Stimulated activated CD8-positive, alpha-beta memory T cell treated with anti-CD3 and anti-CD28 coated beads, Interleukin-12 subunit alpha, Interleukin-12 subunit beta, amount 100 ng/mL, for 24 hours (primary cell): ENCODE results near the gene ALG1.

Experiments
- DNase-seq: peaks from one replicate; pipeline ENCODE4 v3.0.0-alpha.2; 2020; ENCODE audit errors: extremely low read depth

Gene ALG1, protein sequence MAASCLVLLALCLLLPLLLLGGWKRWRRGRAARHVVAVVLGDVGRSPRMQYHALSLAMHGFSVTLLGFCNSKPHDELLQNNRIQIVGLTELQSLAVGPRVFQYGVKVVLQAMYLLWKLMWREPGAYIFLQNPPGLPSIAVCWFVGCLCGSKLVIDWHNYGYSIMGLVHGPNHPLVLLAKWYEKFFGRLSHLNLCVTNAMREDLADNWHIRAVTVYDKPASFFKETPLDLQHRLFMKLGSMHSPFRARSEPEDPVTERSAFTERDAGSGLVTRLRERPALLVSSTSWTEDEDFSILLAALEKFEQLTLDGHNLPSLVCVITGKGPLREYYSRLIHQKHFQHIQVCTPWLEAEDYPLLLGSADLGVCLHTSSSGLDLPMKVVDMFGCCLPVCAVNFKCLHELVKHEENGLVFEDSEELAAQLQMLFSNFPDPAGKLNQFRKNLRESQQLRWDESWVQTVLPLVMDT

DNA sequence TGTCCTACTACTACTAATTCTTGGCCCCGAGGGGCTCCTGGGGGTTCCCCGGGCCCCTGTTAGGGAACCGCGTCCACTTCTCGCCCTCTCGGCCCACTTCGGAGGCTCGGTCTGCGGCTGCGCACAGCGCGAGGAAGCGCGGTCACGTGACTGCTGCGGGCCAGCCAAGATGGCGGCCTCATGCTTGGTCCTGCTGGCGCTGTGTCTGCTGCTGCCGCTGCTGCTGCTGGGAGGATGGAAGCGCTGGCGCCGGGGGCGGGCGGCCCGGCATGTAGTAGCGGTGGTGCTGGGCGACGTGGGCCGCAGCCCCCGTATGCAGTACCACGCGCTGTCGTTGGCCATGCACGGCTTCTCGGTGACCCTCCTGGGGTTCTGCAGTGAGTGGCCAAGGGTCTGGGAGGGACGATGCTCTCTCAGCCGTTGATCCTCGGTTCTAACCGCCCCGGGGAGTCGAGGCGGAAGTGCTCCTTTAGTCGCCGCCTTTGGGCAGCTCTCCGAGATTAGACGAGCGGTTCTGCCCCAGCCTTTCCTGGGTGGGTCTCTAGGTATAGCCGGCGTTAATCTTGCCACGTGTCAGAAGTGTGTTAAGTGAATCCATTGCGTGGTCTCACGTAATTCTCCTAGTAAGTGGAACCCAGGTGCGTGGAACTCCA, at the start of gene ALG1:
ALG1 (plus strand) TSS at position 163 of the 653 bp plus-strand sequence; CDS start at position 170, 7 bp downstream.
- DNase-seq = peak; percentile 69

GRCh38 chr16:5022521-5022920, 49.1 kb upstream of the ALG1 start:
- DNase-seq = no peak

- DNase-seq = no peak
These were observed 47.0 kb upstream of the ALG1 start for GRCh38 chr16:5024632-5025031.

DNA sequence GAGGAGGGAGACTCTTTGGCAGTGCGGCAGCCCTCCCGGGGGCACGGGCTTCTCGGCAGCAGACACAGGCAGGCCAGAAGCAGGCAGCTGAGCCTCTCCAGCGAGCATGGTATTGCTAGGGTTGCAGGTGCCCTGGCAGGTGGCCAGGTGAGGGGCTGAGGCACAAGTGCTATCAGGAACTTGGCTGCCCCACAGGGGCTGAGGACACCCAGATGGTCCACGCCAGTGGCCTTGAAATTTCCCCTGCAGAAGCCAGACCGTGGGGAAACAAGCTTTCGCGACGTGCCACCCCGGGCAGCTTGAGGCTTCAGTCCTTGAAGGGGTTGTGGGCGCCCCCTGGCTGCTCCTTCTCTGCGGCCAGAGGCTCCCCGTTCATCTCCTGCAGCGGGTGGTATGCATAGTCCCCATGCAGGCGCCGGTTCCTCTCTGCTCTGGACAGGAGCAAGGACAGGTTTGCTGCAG, 46.4 kb upstream of the ALG1 start:
- no peak for DNase-seq

- DNase-seq = no peak
These were observed 45.0 kb upstream of the ALG1 start for GRCh38 chr16:5026664-5027063.

GRCh38 chr16:5027086-5027485, 44.6 kb upstream of the ALG1 start:
- no peak for DNase-seq

DNA sequence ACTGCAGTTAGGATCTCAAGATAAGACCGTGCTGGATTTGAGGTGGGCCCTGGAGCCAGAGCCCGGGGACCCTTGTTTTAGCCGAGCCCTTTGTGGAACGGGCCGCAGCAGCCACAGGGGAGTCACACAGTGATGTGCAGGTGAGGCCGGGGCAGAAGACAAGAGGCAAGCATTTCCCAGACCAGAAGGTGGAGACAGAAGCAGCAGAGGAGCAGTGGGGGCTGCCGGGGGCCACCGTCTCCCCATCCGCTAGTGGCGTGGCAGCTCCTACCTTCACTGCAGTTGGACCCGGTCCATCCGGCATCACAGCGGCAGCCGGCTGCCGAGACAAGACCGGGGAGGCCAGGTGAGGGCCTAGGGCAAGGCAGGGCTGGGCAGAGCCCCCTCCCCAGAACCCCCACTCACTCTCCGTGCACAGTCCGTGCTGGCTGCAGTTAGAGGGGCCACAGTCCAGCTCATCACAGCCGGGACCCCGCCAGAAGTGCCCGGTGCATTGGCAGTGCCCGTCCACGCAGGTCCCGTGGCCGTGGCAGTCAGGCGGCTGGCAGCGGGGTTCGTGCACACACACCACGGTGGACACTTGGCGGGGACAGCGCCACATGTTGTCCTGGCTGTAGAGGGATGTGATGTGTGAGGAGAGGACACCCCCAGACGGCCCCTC, 43.9 kb upstream of the ALG1 start:
- no peak for DNase-seq

DNA sequence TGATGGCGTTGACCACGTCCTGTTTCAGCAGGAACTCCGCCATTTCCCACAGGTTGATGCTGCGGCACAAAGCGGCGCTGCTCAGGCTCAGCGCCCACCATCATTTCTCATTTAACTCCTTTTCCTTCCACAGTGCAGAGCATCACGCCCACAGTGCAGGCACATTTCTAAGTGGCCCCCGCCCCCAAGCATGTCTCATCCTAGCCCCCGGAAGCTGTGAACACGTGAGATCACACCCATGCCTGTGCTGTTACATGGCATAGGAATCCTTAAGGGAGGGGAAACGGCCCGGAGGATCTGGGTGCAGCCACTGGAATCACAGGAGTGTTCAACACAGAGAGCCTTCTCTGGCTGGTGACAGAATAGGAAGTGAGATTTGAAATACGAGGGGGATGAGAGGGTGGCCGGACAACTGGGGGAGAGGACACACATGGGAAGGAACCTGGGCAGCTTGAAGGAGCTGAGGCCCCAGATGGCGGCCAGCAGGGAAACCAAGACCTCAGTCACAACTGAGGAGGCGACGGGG, 42.6 kb upstream of the ALG1 start:
- no peak for DNase-seq

- DNase-seq = no peak
These were observed 41.3 kb upstream of the ALG1 start for GRCh38 chr16:5030251-5030870.

- DNase-seq = no peak
These were observed 40.0 kb upstream of the ALG1 start for GRCh38 chr16:5031601-5032000.

DNA sequence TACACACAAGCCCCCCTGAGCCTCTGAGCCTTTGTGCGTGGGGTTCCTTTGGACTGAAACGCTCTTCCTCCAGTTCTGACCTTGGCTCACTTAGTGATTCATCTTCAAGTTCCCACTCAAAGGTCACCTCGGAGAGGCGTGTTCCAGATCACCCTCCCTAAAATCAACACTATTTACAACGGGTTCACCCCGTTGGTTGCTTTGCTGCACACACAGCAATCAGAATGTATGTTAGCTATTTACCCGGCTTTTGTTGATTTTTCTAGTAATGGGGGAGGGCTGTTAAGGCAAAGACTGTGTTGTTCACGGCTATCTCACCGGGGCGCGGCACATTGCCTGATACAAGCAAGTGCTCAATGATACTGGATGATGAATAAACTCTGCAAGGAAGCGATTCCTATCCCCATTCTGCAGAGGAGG, 38.9 kb upstream of the ALG1 start:
- DNase-seq = no peak

DNA sequence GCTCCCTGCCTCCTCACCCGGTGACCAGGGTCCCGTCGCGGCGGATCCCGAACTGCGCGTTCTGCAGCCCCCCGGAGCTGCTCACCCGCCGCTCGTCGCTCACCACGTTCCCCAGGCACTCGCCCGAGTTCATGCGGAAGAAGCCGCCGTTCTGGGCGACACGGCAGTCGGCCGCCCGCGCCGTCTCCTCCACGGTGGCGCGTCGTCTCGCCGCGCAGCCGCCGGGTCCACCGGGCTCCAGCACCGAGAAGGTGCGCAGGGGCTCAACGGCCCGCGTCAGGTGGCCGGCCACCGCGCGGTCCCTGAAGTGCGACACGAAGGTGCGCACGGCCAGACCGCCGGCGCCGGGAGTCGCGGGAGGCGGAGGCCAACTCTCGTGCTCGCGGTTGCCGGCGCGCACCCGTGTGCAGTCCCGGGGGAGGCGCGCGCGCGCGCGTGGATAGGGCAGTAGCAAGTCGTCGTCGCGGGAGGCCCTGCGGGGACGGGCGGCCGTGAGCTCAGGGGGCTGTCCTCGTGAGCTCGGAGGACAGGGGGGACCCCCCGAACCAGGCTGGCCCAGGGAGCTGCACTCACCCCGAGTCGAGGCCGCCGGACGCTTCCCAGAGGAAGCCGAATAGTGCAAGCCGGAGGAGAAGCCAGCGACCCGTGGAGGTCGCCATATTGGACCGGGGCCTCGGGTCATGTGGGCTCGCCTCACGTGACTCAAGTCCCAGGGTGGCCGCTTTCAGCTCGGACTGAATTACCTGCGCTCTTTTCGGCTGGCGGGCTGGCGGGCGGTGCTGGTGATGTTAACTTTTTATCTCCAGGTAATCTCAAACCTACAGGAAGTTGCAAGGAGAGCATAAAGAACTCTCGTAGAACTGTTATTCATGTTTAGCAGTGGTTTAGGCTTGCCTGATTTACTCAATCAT, 38.1 kb upstream of the ALG1 start, which contains the start of gene NAGPA:
NAGPA (minus strand) TSS at position 680 of the 911 bp plus-strand sequence; CDS start at position 659, 21 bp downstream.
- DNase-seq = peak; percentile 53

DNA sequence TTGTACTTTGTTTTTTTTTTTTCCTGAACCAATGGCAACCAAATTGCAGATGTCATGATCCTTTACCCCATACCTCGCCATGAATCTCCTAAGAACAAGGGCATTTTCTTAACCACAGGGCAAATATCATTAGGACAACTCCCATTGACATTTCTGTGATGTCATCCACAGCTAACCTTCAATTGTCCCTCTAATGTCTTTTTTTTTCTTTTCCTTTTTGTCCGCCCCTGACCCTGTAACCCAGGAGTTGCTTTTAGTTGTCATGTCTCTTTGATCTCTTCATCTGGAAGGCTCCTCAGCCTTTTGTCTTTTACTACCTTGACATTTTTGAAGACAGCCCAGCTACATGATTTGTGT, 37.5 kb upstream of the ALG1 start:
- no peak for DNase-seq

- no peak for DNase-seq
These were observed 35.8 kb upstream of the ALG1 start for GRCh38 chr16:5035909-5036227.

DNA sequence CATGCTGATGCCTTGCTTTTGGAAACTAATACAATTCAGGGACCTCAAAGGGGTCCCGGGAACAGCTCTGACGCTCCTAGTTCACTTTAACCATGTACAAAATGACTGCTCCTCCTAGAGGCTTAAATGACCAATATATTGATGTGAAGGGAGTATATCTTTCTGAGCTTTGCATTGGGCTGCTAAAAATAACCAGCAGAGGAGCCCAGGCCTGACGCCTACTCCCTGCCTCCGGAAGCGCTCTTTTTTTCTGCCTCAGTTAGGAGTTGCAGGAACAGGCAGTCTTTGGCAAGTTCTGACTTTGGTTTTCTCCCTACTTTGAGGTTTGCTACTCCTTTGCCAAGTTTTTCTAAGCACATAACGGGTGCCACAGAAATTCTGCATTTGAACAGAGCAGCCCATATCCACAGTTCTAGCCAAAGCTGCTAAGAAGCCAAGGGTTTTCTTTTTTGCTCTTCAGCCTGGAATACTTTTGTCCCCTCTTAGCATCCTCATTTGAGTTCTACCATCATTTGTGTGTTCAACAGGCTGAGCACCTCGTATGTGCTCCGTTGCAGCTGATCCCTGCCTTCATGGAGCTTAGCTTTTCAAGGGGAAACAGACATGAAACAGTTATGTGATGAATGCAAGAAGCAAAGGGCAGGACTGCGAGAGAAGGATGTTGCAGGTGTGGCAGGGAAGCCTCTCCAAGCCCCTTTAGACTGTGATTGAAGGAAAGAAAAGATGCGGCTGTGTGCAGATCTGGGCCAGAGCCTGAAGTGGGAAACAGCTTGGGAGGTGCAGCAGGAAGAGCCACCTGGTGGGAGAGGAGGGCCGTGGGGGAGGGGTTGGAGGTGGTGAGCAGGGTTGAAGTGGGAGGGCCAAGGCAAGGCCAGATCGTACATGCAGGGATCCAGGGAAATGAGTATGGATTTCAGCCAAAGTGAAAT, 35.2 kb upstream of the ALG1 start:
- no peak for DNase-seq

- DNase-seq = no peak
These were observed 31.2 kb upstream of the ALG1 start for GRCh38 chr16:5040451-5040850.

GRCh38 chr16:5041600-5042133, 30.0 kb upstream of the ALG1 start:
- DNase-seq = no peak

DNA sequence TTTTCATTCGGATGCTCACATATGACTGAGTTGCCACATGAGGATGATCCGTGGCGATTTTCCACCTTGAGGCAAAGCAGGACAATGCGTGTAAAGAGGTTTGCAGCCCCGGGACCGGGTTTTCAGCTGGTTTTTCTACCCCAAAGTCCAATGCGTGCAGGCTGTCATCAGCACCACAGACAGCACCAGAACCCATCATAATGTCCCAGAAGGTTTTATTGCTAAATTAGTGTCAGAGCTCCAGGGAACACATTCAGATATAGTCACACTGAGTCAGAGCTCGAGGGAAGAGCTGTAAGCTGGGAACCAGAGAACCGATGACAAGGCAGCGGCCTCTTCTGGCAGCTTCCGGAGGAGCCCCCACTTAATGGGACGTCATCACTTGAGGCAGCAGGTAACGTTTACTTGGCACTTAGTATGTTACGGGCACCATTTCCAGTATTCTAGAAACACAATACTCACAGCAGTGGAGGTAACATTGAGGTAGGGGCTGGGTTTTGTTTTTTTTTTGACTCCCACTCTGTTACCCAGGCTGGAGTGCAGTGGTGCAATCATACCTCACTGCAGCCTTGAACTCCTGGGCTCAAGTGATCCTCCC, 29.0 kb upstream of the ALG1 start:
- no peak for DNase-seq

- DNase-seq = no peak
These were observed 27.6 kb upstream of the ALG1 start for GRCh38 chr16:5044011-5044540.
